ENCODE results near the gene ZNF74. TPM values are rescaled to one million over a fixed set of nuclear protein-coding genes. Genes with fewer than 3 reads are reported as not detected.
"Not testable (repeated sequence)": the region's sequence is repeated elsewhere in the genome, so short reads cannot be mapped to it uniquely, and the experiment has no call there.

ZNF74 gene
- polyA plus RNA-seq, 3 donors, result 1.9 to 4.8 (median 1.9) TPM

DNA sequence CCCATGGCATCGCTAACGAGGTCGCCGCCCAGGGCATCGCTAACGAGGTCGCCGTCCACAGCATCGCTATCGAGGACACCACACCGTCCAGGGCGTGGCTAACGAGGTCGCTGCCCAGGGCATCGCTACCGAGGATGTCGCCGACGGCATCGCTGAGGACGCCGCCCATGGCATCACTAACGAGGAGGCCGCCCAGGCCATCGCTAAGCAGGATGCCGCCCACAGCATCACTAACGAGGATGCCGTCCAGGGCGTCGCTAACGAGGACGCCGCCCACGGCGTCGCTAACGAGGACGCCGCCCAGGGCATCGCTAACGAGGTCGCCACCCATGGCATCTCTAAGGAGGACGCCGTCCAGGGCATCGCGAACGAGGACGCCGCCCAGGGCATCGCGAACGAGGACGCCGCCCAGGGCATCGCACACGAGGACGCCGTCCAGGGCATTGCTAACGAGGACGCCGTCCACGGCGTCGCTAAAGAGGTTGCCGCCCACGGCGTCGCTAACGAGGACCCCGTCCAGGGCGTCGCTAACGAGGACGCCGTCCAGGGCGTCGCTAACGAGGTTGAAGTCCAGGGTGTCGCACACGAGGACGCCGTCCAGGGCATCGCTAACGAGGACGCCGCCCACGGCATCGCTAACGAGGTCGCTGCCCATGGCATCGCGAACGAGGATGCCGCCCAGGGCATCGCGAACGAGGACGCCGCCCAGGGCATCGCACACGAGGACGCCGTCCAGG is 35.3 kb upstream of the ZNF74 start:
- H3K4me3 Mint-ChIP-seq; H3K9ac ChIP-seq (ENCODE audit: insufficient read depth, low read length, poor library complexity, severe bottlenecking); H3K4me2 ChIP-seq (replicated peaks; ENCODE audit: extremely low read depth, low read length, poor library complexity, severe bottlenecking); H3K36me3 ChIP-seq (replicated peaks in 1 of 2; ENCODE audit: control insufficient read depth in 1 of 2, insufficient read depth in 2 of 2, low read length in 2 of 2); H3K4me3 ChIP-seq (replicated peaks in 1 of 3; ENCODE audit: low read depth in 2 of 3, low read length in 3 of 3); H3K27me3 ChIP-seq (ENCODE audit: control insufficient read depth in 2 of 2, insufficient read depth in 2 of 2, low read length in 2 of 2); H2AFZ ChIP-seq (ENCODE audit: insufficient read depth, low read depth, low read length, poor library complexity, severe bottlenecking); DNase-seq; H3K4me1 Mint-ChIP-seq; H3K36me3 Mint-ChIP-seq; H3K27ac ChIP-seq (ENCODE audit: low read depth in 1 of 2, low read length in 2 of 2); intact Hi-C loops (cut with micrococcal nuclease); H3K4me1 ChIP-seq (ENCODE audit: control insufficient read depth in 1 of 2, insufficient read depth in 2 of 2, low read length in 2 of 2); H3K27me3 Mint-ChIP-seq (ENCODE audit: low read depth in 3 of 3); H3K79me2 ChIP-seq (ENCODE audit: insufficient read depth, low read length); H4K20me1 ChIP-seq (ENCODE audit: insufficient read depth, low read length): not testable (repeated sequence)
- Mint-ChIP-seq H3K9me3 (peaks cover 0 to 20% (median 7%) of the 10 kb centered on the region in 7 donors), H3K27ac (peak overlapping the region in 1 of 7 donors; percentile 40)
- H3K9me3 ChIP-seq (replicated peaks in 1 of 2; ENCODE audit: control insufficient read depth in 1 of 2, insufficient read depth in 1 of 2, low read length in 2 of 2), result peaks cover 0 to 36% of the 10 kb centered on the region in 2 donors
- 86% methylated on average over 37 of the region's 103 CpGs for WGBS (ENCODE audit: insufficient coverage)

GRCh38 chr22:20360261-20360660 is 33.7 kb upstream of the ZNF74 start:
- H3K4me3 Mint-ChIP-seq; H3K27me3 ChIP-seq (ENCODE audit: control insufficient read depth in 2 of 2, insufficient read depth in 2 of 2, low read length in 2 of 2); intact Hi-C loops (cut with micrococcal nuclease); H4K20me1 ChIP-seq (ENCODE audit: insufficient read depth, low read length); H3K4me2 ChIP-seq (replicated peaks; ENCODE audit: extremely low read depth, low read length, poor library complexity, severe bottlenecking); H2AFZ ChIP-seq (ENCODE audit: insufficient read depth, low read depth, low read length, poor library complexity, severe bottlenecking); H3K9ac ChIP-seq (ENCODE audit: insufficient read depth, low read length, poor library complexity, severe bottlenecking); H3K36me3 ChIP-seq (replicated peaks in 1 of 2; ENCODE audit: control insufficient read depth in 1 of 2, insufficient read depth in 2 of 2, low read length in 2 of 2); H3K27ac ChIP-seq (ENCODE audit: low read depth in 1 of 2, low read length in 2 of 2); H3K79me2 ChIP-seq (ENCODE audit: insufficient read depth, low read length); H3K27me3 Mint-ChIP-seq (ENCODE audit: low read depth in 3 of 3); H3K36me3 Mint-ChIP-seq; H3K4me3 ChIP-seq (replicated peaks in 1 of 3; ENCODE audit: low read depth in 2 of 3, low read length in 3 of 3); DNase-seq: not testable (repeated sequence)
- WGBS (ENCODE audit: insufficient coverage), result 88% methylated on average over 45 of the region's 60 CpGs
- Mint-ChIP-seq H3K4me1 (peaks cover 22% of the 10 kb centered on the region), H3K27ac (peak overlapping the region in 1 of 7 donors; percentile 41), H3K9me3 (peaks cover 0 to 13% (median 5%) of the 10 kb centered on the region in 7 donors)
- H3K9me3 ChIP-seq (replicated peaks in 1 of 2; ENCODE audit: control insufficient read depth in 1 of 2, insufficient read depth in 1 of 2, low read length in 2 of 2), result peaks cover 0 to 28% of the 10 kb centered on the region in 2 donors
- peaks cover 13 to 17% of the 10 kb centered on the region in 2 donors for H3K4me1 ChIP-seq (ENCODE audit: control insufficient read depth in 1 of 2, insufficient read depth in 2 of 2, low read length in 2 of 2)

- H3K27ac Mint-ChIP-seq; H3K9ac ChIP-seq (ENCODE audit: insufficient read depth, low read length, poor library complexity, severe bottlenecking); H3K4me2 ChIP-seq (replicated peaks; ENCODE audit: extremely low read depth, low read length, poor library complexity, severe bottlenecking); H3K27ac ChIP-seq (ENCODE audit: low read depth in 1 of 2, low read length in 2 of 2); H3K36me3 ChIP-seq (replicated peaks in 1 of 2; ENCODE audit: control insufficient read depth in 1 of 2, insufficient read depth in 2 of 2, low read length in 2 of 2); H2AFZ ChIP-seq (ENCODE audit: insufficient read depth, low read depth, low read length, poor library complexity, severe bottlenecking); H3K27me3 Mint-ChIP-seq (ENCODE audit: low read depth in 3 of 3); H3K4me3 ChIP-seq (replicated peaks in 1 of 3; ENCODE audit: low read depth in 2 of 3, low read length in 3 of 3); H3K36me3 Mint-ChIP-seq; H3K27me3 ChIP-seq (ENCODE audit: control insufficient read depth in 2 of 2, insufficient read depth in 2 of 2, low read length in 2 of 2); H4K20me1 ChIP-seq (ENCODE audit: insufficient read depth, low read length); DNase-seq; intact Hi-C loops (cut with micrococcal nuclease); H3K79me2 ChIP-seq (ENCODE audit: insufficient read depth, low read length); H3K4me3 Mint-ChIP-seq: not testable (repeated sequence)
- Mint-ChIP-seq H3K4me1 (peaks cover 24% of the 10 kb centered on the region), H3K9me3 (peaks cover 0 to 13% (median 3%) of the 10 kb centered on the region in 7 donors)
- peaks cover 14 to 20% of the 10 kb centered on the region in 2 donors for H3K4me1 ChIP-seq (ENCODE audit: control insufficient read depth in 1 of 2, insufficient read depth in 2 of 2, low read length in 2 of 2)
- WGBS (ENCODE audit: insufficient coverage), result 87% methylated on average over 89 of the region's 145 CpGs
- H3K9me3 ChIP-seq (replicated peaks in 1 of 2; ENCODE audit: control insufficient read depth in 1 of 2, insufficient read depth in 1 of 2, low read length in 2 of 2), result peaks cover 0 to 20% of the 10 kb centered on the region in 2 donors
Observed at GRCh38 chr22:20360866-20361751, 32.8 kb upstream of the ZNF74 start.

DNA sequence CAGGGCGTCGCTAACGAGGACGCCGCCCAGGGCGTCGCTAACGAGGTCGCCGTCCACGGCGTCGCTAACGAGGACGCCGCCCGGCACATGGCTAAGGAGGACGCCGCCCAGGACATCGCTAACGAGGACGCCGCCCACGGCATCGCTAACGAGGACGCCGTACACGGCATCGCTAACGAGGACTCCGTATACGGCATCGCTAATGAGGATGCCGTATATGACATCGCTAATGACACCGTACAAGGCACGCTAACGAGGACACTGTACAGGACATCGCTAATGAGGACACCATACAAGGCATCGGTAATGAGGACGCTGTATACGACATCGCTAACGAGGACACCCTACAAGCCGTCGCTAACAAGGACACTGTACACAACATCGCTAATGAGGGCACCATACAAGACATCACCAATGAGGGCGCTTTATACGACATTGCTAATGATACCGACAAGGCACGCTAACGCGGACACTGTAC is 32.2 kb upstream of the ZNF74 start:
- H3K27me3 ChIP-seq (ENCODE audit: control insufficient read depth in 2 of 2, insufficient read depth in 2 of 2, low read length in 2 of 2); H3K4me2 ChIP-seq (replicated peaks; ENCODE audit: extremely low read depth, low read length, poor library complexity, severe bottlenecking); H3K36me3 Mint-ChIP-seq; H3K4me3 ChIP-seq (replicated peaks in 1 of 3; ENCODE audit: low read depth in 2 of 3, low read length in 3 of 3); H3K79me2 ChIP-seq (ENCODE audit: insufficient read depth, low read length); H3K4me3 Mint-ChIP-seq; H3K9ac ChIP-seq (ENCODE audit: insufficient read depth, low read length, poor library complexity, severe bottlenecking); H3K27me3 Mint-ChIP-seq (ENCODE audit: low read depth in 3 of 3); H2AFZ ChIP-seq (ENCODE audit: insufficient read depth, low read depth, low read length, poor library complexity, severe bottlenecking); H4K20me1 ChIP-seq (ENCODE audit: insufficient read depth, low read length); intact Hi-C loops (cut with micrococcal nuclease); DNase-seq; H3K36me3 ChIP-seq (replicated peaks in 1 of 2; ENCODE audit: control insufficient read depth in 1 of 2, insufficient read depth in 2 of 2, low read length in 2 of 2); H3K27ac ChIP-seq (ENCODE audit: low read depth in 1 of 2, low read length in 2 of 2): not testable (repeated sequence)
- Mint-ChIP-seq H3K4me1 (peaks cover 26% of the 10 kb centered on the region), H3K9me3 (peaks cover 0 to 13% (median 0%) of the 10 kb centered on the region in 7 donors), H3K27ac (peak overlapping the region in 1 of 7 donors; percentile 59)
- Histone ChIP-seq H3K4me1 (ENCODE audit: control insufficient read depth in 1 of 2, insufficient read depth in 2 of 2, low read length in 2 of 2) (peaks cover 14 to 20% of the 10 kb centered on the region in 2 donors), H3K9me3 (replicated peaks in 1 of 2; ENCODE audit: control insufficient read depth in 1 of 2, insufficient read depth in 1 of 2, low read length in 2 of 2) (peaks cover 0 to 18% of the 10 kb centered on the region in 2 donors)
- WGBS (ENCODE audit: insufficient coverage), result 90% methylated on average over 48 of the region's 54 CpGs
